Hematopoietic multipotent progenitor cell treated with erythropoietin and hydrocortisone succinate and interleukin-3 and kit ligand, for 8 days (in vitro differentiated cells): Measurements from ENCODE around the gene YTHDC1.
"Not testable (repeated sequence)": the region's sequence is repeated elsewhere in the genome, so short reads cannot be mapped to it uniquely, and the experiment has no call there.

Source experiments
- DNase-seq: peaks from one replicate; pipeline ENCODE4 v3.0.0-alpha.2; 2015

The YTHDC1 gene

DNA sequence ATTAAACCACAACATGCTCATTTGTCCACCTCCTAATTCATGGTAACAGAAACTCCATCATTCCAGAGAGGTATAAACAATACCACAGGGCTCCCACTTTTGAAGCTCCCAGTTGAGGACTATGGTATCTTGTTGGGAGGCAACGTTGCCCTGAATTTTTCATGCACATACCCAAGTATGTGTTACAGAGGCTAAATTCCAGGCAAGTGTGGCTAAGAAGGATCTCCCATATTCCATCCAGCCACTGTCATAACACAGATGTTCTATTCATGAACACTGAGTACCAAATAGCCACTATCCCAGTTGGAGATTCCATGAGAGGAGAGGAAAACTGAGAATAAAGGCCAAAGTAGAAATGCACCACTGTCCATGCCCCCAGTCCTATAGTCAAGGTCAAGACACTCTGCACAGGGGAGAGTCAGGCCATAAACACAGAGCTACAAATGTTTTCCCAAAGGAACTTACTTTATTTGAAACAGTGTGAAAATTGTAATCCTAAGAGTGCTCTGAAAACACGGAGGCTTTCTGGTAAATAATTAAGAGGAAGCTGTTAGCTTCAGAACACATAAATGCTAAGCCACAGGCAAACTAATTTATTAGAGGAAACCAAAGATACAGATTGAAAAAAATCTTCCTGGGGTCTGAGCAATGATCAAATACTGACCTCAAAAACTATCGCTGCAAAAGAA is 62.0 kb downstream of the YTHDC1 start:
- no peak for DNase-seq

GRCh38 chr4:68283714-68284113 is 66.2 kb downstream of the YTHDC1 start:
- no peak for DNase-seq

DNA sequence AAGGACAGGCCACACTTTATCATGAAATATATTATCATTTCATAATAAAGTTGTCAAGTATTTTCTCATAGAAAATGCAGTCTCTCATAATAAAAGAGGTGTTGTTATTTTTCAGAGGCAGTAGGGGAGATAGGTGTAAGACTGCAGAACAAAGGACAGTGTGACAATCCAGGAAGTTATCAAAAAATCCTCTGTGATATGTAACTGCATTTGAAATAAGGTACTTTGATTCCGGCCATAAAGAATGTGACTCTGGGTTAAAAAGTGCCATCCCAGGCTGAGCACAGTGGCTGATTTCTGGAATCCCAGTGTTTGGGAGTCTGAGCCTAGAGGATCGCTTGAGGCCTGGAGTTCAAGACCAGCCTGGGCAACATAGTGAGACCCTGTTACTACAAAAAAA is 66.8 kb downstream of the YTHDC1 start:
- no peak for DNase-seq

DNA sequence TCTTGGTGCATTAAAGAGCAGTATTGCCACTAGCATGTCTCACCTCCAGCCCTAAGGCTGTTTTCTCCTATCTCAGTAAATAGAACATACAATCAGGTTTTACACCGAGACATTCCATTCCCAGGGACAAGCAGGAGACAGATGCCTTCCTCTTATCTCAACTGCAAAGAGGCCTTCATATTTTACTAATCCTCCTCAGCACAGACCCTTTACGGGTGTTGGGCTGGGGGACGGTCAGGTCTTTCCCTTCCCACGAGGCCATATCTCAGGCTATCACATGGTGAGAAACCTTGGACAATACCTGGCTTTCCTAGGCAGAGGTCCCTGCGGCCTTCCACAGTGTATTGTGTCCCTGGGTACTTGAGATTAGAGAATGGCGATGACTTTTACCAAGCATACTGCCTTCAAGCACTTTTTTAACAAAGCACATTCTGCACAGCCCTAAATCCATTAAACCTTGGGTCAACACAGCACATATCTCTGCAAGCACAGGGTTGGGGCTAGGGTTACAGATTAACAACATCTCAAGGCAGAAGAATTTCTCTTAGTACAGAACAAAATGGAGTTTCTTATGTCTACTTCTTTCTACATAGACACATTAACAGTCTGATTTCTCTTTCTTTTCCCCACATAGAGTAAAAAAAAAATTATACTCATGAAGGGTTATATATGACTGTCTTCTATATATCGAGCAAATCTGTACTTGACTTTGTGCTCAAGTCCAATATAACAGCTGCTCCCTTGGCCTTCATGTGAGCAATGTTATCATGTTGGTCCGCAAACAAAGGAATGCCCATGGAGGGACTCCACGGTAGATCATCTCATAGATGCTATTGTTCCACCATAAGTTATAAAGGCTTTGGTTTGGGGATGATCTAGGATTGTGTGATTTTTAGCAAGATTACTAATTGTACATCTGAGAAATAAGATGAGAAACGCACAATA is 67.8 kb downstream of the YTHDC1 start:
- DNase-seq = not testable (repeated sequence)

DNA sequence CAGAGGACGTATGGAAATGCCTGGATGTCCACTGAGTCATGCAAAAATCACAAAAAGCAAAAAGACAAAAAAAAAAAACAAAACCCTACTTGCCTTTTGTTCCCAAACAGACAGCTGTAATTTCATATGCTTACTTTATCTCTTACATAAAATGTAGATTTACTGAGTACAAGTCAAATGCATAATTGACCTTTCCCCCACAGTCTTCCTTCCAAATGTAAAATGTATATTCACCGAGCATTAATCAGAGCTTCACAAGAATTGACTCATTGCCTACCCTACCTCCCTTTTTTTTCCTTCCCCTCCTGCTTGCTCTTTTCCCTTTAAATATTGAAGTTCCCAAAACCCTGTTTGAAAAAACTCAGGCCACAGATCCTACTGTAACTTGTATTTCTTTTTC is 71.9 kb downstream of the YTHDC1 start:
- DNase-seq = no peak

DNA sequence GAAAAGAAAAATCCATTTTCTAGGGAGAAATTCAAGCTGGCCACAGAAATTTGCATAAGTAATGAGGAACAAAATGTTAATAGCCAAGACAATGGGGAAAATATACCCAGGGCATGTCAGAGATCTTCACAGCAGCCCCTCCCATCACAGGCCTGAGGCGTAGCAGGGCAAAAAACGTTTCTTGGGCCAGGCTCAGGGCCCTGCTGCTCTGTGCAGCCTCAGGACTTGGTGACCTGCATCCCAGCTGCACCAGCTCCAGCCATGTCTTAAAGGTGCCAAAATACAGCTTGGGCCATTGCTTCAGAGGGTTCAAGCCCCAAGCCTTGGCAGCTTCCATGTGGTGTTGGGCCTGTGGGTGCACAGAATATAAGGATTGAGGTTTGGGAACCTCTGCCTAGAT is 72.3 kb downstream of the YTHDC1 start:
- DNase-seq = no peak

- DNase-seq = no peak
These were observed 77.0 kb downstream of the YTHDC1 start for GRCh38 chr4:68272860-68273259.

DNA sequence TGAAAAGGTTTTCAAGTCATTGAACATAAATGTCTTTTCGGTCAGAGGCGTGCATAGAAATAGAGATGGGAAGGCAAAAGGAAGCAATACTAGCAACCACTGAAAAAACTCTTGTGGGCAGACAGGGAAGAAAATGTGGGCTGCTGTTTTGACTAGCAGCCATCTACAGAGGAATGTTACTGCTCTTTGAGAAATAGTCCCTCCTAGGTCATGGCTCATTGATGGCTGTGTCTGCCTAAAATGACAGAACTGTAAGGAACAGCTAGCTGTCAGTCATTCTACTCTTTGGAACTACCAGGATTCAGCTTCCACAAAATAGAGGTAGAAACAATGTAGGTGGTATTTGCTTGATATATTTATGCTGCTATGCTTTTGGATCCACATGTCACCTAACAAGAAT is 77.5 kb downstream of the YTHDC1 start:
- DNase-seq = no peak

- peak; percentile 58 for DNase-seq
These were observed 78.0 kb downstream of the YTHDC1 start for GRCh38 chr4:68271851-68272357.

DNA sequence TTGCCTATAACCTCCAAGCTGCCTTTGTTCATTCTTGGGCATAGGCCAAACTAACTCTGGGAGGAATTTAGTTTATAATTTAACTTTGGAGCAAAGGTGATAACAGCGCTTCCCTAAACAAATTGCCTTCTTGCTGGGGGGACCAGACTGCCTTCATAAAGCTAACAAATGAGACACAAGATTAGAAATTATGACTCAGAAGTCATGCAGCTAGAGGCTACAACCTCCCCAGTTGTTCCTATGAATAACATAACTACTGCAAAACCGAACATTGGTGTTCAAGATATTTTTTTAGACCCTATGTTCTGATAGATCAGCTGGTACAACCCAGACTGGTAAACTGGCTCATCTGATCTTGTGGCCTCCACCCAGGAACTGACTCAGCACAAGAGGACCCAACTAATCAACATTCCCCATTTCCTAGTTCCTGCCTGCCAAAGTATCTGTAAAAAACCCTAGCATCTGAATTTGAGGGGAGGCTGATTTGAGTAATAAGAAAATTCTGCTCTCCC is 82.4 kb downstream of the YTHDC1 start:
- DNase-seq = peak; percentile 42

DNA sequence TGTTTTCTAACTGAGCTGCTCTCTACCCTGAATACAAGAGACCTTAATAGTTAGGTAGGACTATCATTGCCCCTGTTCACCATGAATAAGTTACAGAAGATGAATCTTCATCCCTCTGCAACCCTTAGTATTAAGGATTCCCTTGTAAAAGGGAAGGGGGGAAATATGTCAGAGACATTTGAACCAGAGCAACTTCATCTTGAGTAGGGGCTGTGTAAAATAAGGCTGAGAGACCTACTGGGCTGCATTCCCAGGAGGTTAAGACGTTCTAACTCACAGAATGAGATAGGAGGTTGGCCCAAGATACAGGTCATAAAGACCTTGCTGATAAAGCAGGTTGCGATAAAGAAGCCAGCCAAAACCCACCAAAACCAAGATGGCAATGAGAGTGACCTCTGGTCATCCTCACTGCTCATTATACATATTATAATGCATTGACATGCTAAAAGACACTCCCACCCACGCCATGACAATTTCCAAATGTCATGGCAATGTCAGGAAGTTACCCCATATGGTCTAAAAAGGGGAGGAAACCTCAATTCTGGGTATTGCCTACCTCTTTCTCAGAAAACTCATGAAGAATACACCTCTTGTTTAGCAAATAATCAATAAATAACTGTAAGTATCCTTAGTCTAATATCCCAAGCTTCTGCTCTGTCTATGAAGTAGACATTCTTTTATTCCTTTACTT is 84.9 kb downstream of the YTHDC1 start:
- no peak for DNase-seq
